ENCODE measurements around the gene FAM118A.
"Not testable (repeated sequence)": the region's sequence is repeated elsewhere in the genome, so short reads cannot be mapped to it uniquely, and the experiment has no call there.

The FAM118A gene

DNA sequence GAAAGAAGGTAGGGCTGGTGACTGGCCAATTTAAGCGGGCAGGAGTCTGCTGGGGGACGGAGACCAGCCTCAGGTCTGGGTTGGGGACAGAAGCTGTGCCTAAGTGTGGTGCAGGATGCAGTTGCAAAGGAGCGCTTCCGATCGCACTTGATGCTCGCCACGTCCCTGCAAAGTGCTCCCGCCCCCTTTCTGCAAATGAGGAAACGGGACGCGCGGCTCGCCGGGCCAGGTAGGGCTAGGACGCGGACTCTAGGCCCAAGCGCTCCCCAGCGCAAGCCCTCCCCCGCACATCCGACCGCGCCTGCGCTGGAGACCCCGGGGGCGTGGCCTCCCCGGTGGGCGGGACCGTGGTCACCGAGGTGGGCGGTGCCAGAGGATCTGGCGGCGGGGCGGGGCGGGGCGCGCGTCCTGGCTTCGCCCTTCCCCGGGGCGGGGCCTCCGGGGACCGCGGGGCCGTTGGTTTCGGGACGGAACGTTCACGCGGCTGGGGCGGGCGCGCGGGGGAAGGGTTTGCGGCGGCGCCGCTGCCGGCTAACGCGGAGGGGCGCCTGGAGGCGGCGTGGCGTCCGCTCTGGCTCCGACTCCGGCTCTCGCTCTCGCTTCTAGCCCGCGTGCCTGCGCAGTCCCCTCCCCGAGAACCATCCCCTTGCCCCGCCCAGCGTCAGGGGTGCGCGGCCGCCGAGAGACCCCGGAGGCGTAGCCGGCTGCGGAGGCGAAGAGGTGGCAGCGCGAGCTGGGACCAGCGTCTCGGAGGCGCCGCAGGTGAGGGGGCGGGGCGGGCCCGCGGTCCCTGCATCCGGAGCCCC is at the start of gene FAM118A:
Gene FAM118A, plus strand, starts transcription at position 513 of the 806 bp plus-strand sequence. CDS start 12,446 bp downstream, outside the sequence.
- DNase-seq: peak; percentile 93 to 95

DNA sequence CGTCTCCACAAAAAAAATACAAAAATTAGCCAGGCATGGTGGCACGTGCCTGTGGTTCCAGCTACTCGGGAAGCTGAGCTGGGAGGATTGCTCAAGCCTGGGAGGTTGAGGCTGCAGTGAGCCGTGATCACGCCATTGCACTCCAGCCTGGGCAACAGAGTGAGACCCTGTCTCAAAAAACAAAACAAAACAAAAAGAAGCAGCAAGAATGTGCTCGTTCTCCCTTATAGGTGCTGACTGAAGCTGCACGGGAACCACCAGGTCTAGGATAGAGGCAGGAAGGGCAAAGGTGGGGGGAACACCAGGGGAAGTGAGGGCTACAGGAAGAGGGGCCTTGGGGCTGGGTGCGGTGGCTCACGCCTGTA is 49.4 kb upstream of the FAM118A start:
- not testable (repeated sequence) for DNase-seq

DNA sequence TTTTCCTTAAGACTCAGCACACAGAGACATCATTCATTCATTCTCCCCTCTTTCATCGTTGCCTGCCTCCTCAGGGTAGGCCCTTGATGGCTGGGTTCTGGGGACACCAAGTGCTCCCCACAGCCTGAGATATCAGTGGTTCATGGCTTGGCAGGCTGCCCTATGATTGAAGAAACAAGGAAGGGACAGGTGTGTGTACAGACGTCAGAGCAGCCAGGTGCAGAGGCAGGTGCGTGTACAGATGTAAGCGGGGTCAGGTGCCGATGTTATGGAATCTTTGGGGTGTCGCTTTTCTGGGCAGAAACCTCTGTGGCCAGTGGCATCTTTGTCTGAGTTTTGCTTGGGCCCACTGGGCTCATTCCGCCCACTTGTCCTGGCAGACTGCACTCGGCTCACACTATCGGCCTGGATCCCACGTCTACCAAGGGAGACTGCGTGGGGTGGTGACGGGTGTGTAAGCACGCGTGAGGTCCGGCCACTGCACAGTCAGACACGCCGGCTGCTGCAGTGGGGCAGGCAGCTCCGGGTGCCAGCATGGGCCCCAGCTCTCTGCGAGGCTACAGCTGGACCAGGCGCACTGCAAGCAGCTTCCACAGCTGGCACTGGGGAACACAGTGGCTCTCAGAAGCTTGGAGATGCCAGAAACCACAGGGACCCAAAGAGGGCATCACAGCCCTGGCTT is 48.2 kb upstream of the FAM118A start:
- no peak for DNase-seq

DNA sequence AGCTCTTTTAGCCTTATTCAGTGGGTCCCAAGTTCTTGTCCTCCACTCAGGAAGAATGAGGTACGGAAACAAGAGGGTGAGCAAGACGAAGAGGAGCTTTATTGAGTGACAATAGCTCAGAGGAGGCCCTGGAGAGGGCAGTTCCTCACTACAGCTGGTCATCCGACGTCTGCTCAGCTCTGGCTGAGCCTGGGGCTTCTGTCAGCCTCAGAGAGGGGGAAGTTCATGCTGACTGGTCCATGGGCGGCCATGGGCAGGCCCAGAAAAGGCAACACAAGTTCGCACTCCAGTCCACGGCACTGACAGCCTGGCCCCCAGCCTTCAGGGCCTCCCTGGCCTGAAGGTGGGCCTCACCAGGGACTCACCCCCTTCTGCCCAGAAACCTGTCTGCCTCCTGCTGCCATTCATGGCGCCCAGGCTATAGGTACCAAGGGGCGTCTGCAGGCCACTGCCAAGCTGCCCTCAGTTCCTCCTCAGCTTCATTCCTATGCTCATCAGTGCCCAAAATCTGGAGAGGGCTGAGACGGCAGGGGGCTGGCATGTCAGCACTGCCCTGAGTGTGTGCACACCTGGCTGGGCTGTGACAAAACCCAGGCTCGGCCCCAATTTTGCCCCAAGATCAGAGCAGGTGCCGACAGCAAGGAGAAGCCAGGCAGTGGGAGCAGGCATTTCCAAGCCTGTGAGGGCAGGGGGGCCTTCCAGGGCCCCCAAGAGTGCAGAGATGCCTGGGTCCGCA is 47.4 kb upstream of the FAM118A start:
- peak in 1 of 2 donors; percentile 48 for DNase-seq

DNA sequence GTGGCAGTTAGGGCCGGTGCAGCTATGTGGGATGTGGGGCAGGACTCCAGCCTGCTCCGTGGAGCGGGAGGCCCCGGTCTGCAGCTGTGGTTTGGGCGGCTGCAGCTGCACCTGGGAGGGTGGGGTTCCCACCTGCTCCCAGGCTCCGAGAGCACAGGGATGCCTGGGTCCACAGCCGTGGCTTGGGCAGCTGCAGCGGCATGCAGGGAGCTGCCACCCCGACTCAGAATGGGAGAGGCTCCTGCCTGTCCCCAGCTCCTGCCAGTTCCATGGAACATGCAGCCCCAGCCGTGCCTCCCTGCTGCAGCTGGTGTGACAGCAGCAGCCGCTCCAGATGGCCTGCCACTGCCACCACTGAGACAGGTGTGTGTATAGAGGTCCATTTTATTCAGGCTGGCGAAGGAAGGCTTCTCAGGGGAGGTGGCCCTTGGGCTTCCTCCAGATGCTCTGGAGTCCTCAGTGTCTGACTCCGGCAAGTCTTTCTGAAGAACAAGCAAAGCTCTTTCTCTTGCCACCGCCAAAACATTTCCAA is 46.7 kb upstream of the FAM118A start:
- no peak for DNase-seq

DNA sequence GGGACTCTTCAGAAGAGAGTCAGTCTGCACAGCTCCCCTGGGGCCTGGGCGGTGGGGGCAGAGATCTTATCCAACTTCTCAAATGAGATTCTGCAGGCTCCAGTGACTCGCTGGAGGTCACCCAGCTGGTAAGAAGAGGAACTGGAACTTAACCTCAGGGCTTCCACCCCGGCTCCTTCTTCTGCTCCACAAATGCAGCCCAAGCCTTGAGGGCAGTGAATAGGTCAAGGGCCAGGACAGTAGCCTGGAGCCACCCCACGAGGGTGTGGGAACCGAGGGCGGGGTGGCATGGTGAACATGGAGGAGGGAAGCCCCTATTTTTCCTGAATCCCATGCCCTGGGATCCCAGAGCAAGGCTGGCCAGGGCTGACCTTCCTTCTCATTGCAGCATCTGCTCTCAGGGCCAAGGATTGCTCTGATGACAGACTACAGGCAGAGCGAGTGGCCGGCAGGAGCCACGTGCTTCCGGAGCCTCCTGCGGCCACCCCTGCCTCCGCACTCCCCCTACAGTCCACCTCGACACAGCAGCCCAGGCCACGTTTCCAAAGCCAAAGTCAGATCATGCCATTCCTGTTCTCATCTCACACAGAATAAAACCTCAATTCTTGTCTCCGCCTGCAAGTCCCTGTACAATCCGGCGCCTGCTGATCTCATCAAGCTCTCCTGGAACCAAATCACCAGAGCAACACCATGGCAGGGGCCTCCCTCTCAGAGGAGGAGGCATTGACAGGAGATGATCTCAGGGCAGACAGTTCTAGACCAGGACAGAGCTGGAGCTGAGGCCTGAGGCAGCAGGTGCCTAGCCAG is 46.1 kb upstream of the FAM118A start:
- DNase-seq: peak in 1 of 2 donors; percentile 77

DNA sequence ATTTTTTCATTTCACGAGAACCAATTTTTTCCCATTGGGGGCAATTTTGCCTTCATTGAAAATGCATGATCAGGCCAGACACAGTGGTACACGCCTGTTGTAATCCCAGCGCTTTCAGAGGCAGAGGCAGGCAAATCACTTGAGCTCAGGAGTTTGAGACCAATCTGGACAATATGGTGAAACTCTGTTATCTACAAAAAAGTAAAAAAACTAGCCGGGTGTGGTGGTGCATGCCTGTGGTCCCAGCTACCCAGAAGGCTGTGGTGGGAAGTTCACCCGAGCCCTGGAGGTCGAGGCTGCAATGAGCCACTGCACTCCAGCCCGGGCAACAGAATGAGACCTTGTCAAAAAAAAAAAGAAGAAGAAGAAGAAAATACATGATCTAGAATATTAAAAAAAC is 44.2 kb upstream of the FAM118A start:
- no peak for DNase-seq

DNA sequence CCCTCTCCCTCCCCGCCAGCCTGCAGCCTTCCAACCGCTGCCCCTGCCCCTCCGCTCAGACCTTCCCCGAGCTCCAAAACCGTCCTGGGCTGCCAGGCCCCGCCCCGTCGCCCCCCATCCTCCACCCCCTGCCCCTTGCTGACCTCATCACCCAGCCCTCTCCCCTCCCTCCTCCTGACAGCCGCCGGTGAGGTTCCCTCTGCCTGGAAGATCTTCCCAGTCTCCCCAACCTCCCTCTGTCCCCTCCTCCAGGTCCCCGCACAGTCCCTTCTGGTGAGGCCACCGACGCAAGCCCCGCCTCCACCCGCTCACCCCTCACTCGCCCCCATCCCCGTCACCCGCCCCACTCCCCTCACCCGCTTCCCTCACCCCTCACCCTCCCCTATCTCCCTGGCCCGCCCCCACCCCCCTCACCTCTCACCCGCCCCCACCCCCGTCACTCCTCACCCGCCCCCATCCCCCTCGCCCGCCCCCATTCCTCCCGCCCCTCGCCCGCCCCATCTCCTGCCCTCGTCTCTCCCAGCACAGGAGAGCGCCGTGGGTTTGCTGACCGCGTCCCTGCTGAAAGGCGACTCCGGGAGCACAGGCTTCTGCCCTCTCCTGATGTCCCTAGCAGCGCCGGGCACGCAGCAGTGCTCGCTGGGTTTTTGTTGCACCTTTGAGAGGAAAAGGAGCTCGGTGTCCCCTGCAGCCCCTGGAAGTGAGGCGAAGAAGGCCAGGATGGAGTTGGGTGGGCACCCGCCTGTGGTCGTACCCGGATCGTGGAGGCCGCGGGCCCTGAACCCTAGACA is 41.4 kb upstream of the FAM118A start:
- peak in 1 of 2 donors; percentile 32 for DNase-seq

DNA sequence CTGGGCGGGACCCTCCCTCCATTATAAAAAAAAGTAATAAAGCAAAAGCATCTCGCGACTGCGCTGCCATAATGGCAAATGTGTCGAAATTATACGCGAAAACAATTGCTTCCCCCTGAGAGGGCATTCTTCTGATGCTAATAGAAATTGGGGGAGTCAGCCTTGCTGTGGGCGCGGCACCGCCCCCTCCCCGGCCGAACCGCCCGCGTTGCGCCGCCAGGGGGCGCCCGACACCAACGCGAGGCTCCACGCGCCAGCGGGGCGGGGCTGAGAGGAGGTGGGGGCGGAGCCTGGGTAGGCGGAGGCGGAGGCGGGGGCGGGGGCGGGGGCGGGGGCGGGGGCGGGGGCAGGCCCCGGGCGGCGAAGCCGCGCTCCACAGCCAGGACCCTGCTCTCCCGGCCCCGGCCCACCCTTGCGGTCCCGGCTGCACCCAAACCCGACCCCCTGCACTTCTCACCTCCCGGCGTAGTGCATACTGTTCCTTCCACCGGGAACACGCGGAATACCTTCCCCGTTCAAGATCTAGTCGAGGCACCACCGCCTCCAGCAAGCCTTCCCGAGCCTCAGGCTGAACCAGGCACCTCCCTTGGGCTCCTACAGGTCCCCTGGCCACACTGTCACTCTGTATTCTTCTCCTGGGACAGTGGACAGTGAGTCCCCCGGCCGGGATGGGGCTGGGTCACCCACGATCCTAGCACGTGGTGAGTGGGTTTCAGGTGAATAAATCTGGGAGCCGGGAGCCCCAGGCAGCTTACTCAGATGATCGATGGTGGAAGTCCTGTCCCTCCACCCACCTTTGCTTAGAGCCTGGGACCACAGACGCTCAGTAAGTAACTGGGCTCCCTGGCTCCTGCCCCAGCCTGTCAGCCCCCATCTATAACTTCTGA is 40.5 kb upstream of the FAM118A start:
- peak; percentile 84 to 88 for DNase-seq

DNA sequence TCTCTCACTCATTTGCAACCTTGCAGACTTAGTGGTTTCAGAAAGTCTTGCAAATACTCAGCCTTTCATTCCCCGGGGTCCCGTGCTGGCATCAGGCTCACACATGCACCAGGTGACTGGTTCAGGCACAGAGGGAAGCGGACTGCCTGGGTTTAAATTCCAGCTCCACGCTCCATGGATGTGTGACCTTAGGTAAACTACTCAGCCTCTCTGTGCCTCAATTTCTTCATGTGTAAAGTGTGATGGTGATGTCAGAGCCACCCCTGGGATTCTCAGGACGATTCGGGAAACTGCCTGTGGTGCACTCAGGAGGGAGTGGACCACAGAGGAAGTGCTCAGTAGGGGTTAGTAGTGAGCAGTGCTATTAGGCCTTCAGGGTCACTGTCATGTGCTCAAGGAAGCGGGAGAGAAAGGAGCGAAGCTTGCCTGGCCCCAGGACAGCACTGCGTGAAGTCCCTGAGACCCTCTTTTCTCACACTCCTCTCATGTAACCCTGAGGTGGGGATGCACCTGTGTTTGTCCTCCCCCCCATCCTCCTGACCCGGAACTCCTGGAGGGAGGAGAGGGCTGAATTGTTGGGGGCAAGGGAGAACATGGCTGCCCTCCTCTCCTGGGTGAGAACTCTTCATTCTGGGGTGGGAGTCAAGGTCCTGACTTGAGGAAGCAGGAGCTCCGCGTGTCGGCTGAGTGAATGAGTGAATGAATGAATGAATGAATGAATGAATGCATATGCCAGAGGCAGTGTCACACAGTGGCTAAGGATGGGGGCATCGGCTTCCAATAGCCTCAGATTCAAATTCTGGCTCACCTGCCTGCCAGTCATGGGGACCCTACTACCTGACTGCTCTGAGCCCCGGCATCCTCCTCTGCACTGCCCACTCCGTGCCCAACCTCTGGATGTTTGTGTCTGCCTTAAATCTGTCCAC is 39.4 kb upstream of the FAM118A start:
- no peak for DNase-seq

DNA sequence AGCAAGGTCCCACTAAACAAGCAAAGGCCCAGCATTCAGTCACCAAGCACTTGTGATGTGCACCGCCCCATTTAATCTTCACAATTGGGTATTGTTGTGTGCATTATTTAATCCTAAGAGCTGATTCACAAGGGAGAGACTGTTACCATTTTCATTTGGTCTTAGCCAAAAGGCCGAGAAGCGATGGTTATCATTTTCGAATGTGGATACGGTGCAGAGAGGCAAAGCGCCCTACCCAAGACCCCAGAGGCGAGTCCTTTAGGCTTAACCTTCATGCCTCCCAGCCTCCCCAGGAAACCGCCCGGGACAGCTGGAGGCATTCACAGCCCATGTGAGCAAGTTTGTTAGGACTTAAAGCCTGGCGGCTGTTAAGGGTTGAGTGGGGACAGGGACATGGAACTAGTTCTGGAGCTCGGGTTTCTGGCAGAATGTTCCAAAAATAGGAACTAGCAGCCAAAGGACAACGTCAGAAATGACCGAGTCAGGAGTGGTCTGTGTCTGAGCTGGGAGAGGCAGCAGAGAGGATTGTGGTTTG is 38.0 kb upstream of the FAM118A start:
- peak in 1 of 2 donors; percentile 34 for DNase-seq

DNA sequence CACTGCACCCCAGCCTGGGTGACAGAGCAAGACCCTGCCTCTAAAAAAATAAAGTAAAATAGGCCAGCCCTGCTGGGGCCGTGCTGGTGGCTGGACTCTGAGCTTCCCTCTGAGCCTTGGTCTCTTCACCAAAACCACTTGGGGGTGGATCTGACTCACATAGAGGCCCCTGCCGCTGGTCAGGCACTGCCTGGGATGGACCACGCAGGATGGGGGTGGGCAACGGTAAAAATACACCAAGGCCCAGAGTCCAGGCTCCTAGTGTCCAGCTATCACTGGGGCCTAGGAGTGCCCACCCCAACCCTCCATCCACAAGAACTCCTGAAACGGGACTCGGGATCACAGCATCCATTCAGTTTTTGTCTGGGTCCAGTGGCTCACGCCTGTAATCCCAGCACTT is 37.2 kb upstream of the FAM118A start:
- DNase-seq: no peak

DNA sequence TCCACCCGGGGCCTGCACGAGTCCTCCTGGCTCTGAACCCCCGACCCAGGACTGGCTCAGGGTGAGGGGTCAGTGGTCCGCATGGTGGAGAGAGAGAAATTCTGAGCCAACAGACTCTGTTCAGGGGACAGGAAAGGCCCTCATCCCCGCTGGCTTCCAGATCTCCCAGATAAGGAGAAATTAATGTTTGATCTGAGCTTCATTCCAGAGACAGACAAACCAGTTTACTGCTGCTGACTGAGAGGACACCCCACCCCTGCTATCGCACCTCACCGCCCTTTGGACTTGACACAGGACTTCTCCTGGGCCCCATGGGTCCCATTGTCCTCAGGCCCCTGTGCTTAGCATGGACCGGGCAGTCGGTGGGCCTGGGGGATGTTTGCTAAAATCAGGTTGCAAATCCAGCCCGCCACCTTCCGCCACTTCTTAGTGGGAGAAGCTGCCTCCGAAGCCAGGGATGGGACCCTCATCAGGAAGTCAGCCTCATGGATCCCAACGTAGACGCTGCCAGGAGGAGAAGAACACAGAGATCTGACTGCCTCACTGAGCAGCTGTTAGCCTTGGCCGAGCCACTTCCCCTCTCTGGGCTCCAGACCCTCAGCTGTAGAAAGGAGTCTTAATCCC is 36.2 kb upstream of the FAM118A start:
- DNase-seq: no peak

DNA sequence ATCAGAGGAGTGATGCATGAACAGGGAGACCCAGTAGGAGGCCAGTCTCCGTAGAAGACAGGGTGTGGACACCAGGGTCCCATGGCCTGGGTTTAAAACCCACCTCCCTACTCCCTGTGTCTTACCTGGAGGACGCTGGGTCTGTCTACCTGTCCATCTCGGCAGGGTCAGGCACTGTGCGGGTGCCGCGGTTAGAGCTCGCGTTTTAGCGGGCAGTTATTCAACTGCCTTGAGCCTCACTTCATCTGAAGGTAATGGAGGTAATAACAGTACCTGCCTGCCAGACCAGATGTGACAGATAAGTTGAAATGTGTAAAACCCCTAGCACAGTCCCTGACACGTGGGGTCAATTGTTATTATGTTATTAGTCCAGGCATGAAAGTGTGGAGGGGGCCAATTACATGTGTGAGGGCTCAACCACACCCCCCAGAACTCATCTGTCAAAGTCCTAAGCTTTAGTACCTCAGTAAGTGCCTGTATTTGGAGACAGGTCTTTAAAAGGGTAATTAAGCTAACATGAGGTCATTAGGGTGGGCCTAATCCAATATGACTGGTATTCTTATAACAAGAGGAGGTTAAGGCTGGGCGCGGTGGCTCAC is 33.1 kb upstream of the FAM118A start:
- no peak for DNase-seq

DNA sequence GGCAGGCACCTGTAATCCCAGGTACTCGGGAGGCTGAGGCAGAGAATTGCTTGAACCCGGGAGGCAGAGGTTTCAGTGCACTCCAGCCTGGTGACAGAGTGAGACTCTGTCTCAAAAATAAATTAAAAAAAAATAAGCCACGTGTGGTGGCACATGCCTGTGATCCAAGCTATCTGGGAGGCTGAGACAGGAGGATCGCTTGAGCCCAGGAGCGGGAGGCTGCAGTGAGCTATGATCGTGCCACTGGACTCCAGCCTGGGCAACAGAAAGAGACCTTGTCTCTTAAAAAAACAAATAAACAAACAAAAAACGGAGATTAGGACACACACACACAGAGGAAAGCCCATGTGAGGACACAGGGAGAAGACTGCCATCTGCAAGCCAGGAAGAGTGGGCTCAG is 32.0 kb upstream of the FAM118A start:
- DNase-seq: not testable (repeated sequence)

DNA sequence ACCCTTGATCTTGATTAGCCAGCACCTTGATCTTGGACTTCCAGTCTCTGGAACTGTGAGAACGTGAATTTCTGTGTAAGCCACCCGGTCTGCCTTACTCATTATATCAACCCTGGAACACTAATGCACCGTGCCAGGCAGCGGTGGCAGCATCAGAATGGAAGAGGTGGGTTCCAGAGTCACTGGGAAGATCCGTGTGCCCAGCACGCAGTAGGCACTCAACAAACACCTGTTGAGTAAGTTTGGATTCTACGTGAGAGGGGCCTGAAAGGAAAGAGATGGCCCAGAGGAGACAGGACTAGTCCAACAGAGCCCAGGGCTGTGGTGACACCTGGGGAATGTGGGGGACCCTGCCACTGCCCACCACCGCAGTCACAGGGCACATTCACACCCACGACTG is 31.6 kb upstream of the FAM118A start:
- DNase-seq: no peak

DNA sequence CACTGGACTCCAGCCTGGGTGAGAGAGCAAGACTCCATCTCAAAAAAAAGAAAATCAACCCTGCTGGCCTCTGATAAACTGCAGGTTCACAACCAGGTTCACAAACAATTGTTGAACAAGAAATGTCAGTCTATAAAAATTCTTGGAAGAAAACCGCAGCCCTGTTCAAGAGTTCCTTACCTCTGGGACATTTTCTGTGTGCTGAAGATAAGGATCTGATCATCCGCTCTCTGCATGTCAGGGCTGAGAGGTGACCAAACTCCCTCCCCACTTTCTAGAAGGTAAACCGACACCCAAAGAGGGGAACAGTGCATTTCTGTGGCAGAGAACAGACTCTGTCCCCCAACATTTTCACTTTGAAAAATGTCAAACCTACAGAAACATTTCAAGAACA is 29.1 kb upstream of the FAM118A start:
- DNase-seq: no peak

DNA sequence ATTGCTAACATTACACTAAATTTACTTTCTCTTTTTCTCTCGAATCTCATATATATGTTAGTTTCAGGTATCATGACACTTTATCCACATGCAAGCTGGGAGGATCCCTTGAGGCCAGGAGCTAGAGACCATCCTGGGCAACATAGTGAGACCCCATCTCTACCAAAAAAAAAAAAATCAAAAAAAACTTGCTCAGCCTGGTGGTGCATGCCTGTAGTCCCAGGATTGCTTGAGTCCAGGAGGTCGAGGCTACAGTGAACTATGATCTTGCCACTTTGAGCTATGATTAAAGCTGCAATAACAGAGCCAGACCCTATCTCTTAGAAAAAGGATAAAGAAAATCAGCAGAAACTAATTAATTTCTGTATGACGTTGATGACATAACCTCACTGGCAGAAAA is 28.7 kb upstream of the FAM118A start:
- DNase-seq: no peak
